ENCODE measurements around the gene CFAP20DC. TPM values are rescaled to one million over a fixed set of nuclear protein-coding genes. Genes with fewer than 3 reads are reported as not detected.
"Not testable (repeated sequence)": the region's sequence is repeated elsewhere in the genome, so short reads cannot be mapped to it uniquely, and the experiment has no call there.

CFAP20DC gene
- total RNA-seq, 2 donors from 2014 or later = 1.7 to 1.8 TPM

GRCh38 chr3:58897646-58898045 is 152.2 kb downstream of the CFAP20DC start:
- Histone ChIP-seq H3K27me3 (no peaks in the 10 kb centered on the region), H3K4me1 (no peaks in the 10 kb centered on the region), H3K27ac (no peak overlapping the region), H3K9ac (ENCODE audit: low read depth in 2 of 2, low read length in 2 of 2) (no peak overlapping the region), H3K4me3 (no peak overlapping the region), H3K36me3 (no peaks in the 10 kb centered on the region), H3K9me3 (no peaks in the 10 kb centered on the region)
- TF ChIP-seq, protein P1, sequence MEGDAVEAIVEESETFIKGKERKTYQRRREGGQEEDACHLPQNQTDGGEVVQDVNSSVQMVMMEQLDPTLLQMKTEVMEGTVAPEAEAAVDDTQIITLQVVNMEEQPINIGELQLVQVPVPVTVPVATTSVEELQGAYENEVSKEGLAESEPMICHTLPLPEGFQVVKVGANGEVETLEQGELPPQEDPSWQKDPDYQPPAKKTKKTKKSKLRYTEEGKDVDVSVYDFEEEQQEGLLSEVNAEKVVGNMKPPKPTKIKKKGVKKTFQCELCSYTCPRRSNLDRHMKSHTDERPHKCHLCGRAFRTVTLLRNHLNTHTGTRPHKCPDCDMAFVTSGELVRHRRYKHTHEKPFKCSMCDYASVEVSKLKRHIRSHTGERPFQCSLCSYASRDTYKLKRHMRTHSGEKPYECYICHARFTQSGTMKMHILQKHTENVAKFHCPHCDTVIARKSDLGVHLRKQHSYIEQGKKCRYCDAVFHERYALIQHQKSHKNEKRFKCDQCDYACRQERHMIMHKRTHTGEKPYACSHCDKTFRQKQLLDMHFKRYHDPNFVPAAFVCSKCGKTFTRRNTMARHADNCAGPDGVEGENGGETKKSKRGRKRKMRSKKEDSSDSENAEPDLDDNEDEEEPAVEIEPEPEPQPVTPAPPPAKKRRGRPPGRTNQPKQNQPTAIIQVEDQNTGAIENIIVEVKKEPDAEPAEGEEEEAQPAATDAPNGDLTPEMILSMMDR (IDR thresholded peaks at IDR 0.05) = no peak
- intact Hi-C loops (cut with DNase I) = no loop called here
- no peak for DNase-seq

GRCh38 chr3:58895678-58896077 is 154.1 kb downstream of the CFAP20DC start:
- H3K27ac ChIP-seq; H3K4me3 ChIP-seq; H3K36me3 ChIP-seq; H3K9me3 ChIP-seq; DNase-seq; intact Hi-C loops (cut with DNase I); H3K27me3 ChIP-seq; H3K4me1 ChIP-seq; H3K9ac ChIP-seq (ENCODE audit: low read depth in 2 of 2, low read length in 2 of 2): not testable (repeated sequence)

DNA sequence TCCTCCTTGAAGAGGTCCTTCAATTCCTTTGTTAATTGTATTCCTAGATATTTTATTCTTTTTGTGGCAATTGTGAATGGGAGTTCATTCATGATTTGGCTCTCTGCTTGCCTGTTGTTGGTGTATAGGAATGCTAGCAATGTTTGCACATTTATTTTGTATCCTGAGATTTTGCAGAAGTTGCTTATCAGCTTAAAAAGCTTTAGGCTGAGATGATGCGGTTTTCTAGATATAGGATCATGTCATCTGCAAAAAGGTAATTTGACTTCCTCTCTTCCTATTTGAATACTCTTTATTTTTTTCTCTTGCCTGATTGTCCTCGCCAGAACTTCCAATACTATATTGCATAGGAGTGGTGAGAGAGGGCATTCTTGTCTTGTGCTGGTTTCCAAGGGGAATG is 157.3 kb downstream of the CFAP20DC start:
- H3K4me3 ChIP-seq; H3K27ac ChIP-seq; H3K36me3 ChIP-seq; H3K4me1 ChIP-seq; H3K9ac ChIP-seq (ENCODE audit: low read depth in 2 of 2, low read length in 2 of 2); DNase-seq; H3K27me3 ChIP-seq; intact Hi-C loops (cut with DNase I); H3K9me3 ChIP-seq: not testable (repeated sequence)

DNA sequence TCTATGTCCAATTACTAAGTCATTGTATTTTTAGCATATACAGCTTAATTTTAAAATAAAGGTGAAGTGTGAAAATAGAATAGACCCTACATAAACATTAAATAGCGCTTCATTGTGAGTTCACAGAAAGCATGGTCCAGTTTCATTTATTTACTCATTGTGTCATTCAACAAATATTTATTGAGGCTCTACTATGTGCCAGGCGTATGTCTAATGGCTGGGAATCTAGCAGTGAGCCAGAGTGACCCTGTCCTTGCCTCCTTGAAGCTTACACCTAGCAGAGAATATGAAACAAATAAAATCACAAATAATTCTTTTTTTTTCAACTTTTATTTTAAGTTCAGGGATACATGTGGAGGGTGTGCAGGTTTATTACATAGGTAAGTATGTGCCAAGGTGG is 161.7 kb downstream of the CFAP20DC start:
- no peaks in the 10 kb centered on the region for H3K36me3 ChIP-seq
- H3K9me3 ChIP-seq = no peaks in the 10 kb centered on the region
- no peak for DNase-seq
- TF ChIP-seq, protein P1 (IDR thresholded peaks at IDR 0.05) = no peak
- H3K9ac ChIP-seq (ENCODE audit: low read depth in 2 of 2, low read length in 2 of 2) = no peak overlapping the region
- H3K4me3 ChIP-seq = no peak overlapping the region
- H3K4me1 ChIP-seq = no peaks in the 10 kb centered on the region
- intact Hi-C loops (cut with DNase I) = no loop called here
- H3K27me3 ChIP-seq = no peaks in the 10 kb centered on the region
- no peak overlapping the region for H3K27ac ChIP-seq

DNA sequence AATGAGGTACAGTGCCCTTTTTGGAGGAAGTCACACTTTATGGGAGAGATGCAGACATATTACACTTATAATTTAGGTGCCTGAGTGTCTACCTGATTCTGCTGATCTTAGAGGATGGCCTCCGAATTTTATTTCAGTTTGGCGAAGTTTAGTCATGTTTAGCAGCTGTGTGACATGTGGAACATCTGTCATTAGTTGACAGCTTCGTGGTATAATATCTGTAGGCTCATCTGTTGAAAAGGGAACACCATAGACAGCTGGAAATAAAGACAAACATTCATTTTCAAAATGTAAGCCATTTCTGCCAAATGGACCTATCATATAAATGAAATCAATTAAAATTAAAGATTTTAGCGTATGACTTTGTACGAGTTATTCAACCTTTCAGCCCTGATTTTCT is 165.4 kb downstream of the CFAP20DC start:
- intact Hi-C loops (cut with DNase I) = no loop called here
- Histone ChIP-seq H3K27me3 (no peaks in the 10 kb centered on the region), H3K9me3 (no peaks in the 10 kb centered on the region), H3K27ac (no peak overlapping the region), H3K36me3 (no peaks in the 10 kb centered on the region), H3K4me3 (no peak overlapping the region), H3K9ac (ENCODE audit: low read depth in 2 of 2, low read length in 2 of 2) (no peak overlapping the region), H3K4me1 (no peaks in the 10 kb centered on the region)
- TF ChIP-seq, protein P1 (IDR thresholded peaks at IDR 0.05) = no peak
- no peak for DNase-seq

DNA sequence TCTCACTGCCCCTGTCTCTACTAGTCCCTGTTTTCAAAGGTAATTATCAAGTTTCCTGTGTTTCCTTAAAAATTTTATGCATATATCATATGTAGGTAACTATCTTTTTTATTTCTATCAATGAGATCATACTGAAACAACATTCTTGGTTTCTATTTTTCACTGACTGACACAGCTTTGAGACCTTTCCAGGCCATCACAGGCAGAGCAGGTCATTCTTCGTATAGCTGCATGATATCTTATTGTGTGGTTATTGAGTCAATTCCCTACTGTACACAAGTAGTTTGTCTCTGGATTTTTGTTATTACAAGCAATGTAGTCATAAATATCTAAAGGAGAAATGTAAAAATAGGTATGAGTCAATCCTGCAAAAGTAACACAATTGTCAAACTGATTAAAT is 169.6 kb downstream of the CFAP20DC start:
- Histone ChIP-seq H3K4me3 (no peak overlapping the region), H3K36me3 (no peaks in the 10 kb centered on the region), H3K9me3 (no peaks in the 10 kb centered on the region), H3K27me3 (no peaks in the 10 kb centered on the region), H3K27ac (no peak overlapping the region), H3K9ac (ENCODE audit: low read depth in 2 of 2, low read length in 2 of 2) (no peak overlapping the region), H3K4me1 (no peaks in the 10 kb centered on the region)
- intact Hi-C loops (cut with DNase I) = no loop called here
- DNase-seq = no peak
- TF ChIP-seq, protein P1 (IDR thresholded peaks at IDR 0.05) = no peak

GRCh38 chr3:58874795-58875194 is 175.0 kb downstream of the CFAP20DC start:
- Histone ChIP-seq H3K36me3 (no peaks in the 10 kb centered on the region), H3K9ac (ENCODE audit: low read depth in 2 of 2, low read length in 2 of 2) (no peak overlapping the region), H3K27ac (no peak overlapping the region), H3K27me3 (no peaks in the 10 kb centered on the region), H3K4me1 (no peaks in the 10 kb centered on the region), H3K9me3 (no peaks in the 10 kb centered on the region), H3K4me3 (no peak overlapping the region)
- intact Hi-C loops (cut with DNase I) = no loop called here
- TF ChIP-seq, protein P1 (IDR thresholded peaks at IDR 0.05) = no peak
- no peak for DNase-seq
